GM18508 (cell line): ENCODE measurements around the gene NTN4.
"Not testable (repeated sequence)": the region's sequence is repeated elsewhere in the genome, so short reads cannot be mapped to it uniquely, and the experiment has no call there.

Experiments used
- ATAC-seq: cut with Tn5 transposase; IDR thresholded peaks from one replicate; pipeline ENCODE4 v1.9.1; 2021; ENCODE audit warnings: moderate number of reproducible peaks; ENCODE audit not compliant: insufficient read depth, unreplicated experiment

The NTN4 gene

GRCh38 chr12:95802482-95803270 is 12.1 kb upstream of the NTN4 start:
- ATAC-seq: no peak

- no peak for ATAC-seq
Measured at GRCh38 chr12:95796982-95797289, 6.4 kb upstream of the NTN4 start.

GRCh38 chr12:95796225-95796981 is 5.8 kb upstream of the NTN4 start:
- ATAC-seq: no peak

GRCh38 chr12:95790917-95791849 is 619 bp upstream of the NTN4 start:
- no peak for ATAC-seq

GRCh38 chr12:95789126-95790032 is 1.2 kb downstream of the NTN4 start:
- no peak for ATAC-seq

- no peak for ATAC-seq
Measured at GRCh38 chr12:95788637-95789036, 1.9 kb downstream of the NTN4 start.

GRCh38 chr12:95787274-95787818 is 3.2 kb downstream of the NTN4 start:
- no peak for ATAC-seq

GRCh38 chr12:95784915-95785314 is 5.6 kb downstream of the NTN4 start:
- no peak for ATAC-seq

GRCh38 chr12:95784286-95784685 is 6.3 kb downstream of the NTN4 start:
- no peak for ATAC-seq

- ATAC-seq: not testable (repeated sequence)
Measured at GRCh38 chr12:95775466-95775865, 15.1 kb downstream of the NTN4 start.

GRCh38 chr12:95774311-95775045 is 16.1 kb downstream of the NTN4 start:
- ATAC-seq: no peak

- ATAC-seq: no peak
Measured at GRCh38 chr12:95773320-95773719, 17.2 kb downstream of the NTN4 start.

GRCh38 chr12:95767703-95768102 is 22.9 kb downstream of the NTN4 start:
- ATAC-seq: no peak

GRCh38 chr12:95766356-95767019 is 24.1 kb downstream of the NTN4 start:
- no peak for ATAC-seq

- no peak for ATAC-seq
Measured at GRCh38 chr12:95764848-95765247, 25.7 kb downstream of the NTN4 start.

GRCh38 chr12:95763809-95764253 is 26.7 kb downstream of the NTN4 start:
- no peak for ATAC-seq

GRCh38 chr12:95762123-95762785 is 28.3 kb downstream of the NTN4 start:
- no peak for ATAC-seq

- ATAC-seq: no peak
Measured at GRCh38 chr12:95760371-95760770, 30.2 kb downstream of the NTN4 start.
